Sciatic nerve (tissue), 2 donors: ENCODE results near the gene CYP17A1. TPM values are rescaled to one million over a fixed set of nuclear protein-coding genes. Genes with fewer than 3 reads are reported as not detected.

Experiments used
- ATAC-seq: fragments of 200-7000 bp; cut with Tn5 transposase; one replicate; pipeline ENCODE4 v1.9.1; 2020; ENCODE audit warnings: mild to moderate bottlenecking, moderate library complexity
- DNase-seq: peaks from one replicate; pipeline ENCODE4 v3.0.0-alpha.2; 2020; ENCODE audit warnings: low spot score
- intact Hi-C: fragments of 100-400 bp; cut with DNase I; formaldehyde crosslinking; loops from one replicate; pipeline ENCODE4 v1.14.2; 2022
- total RNA-seq: library from RNA; stranded (reverse); fragmentation: NEBNext Ultra II Directional; extraction: Animal tissue kit (Norgen Biotek cat#: 25700); gene quantifications from one replicate; pipeline ENCODE4 v1.2.1, GENCODE V29; 2021
- donor health status: DM: no; HTN: no; CAD: no.
- donor health status: DM: no; HTN: no; CAD: no.

CYP17A1 gene
- total RNA-seq, 1 donor from 2014 or later, result 0.18 TPM

DNA sequence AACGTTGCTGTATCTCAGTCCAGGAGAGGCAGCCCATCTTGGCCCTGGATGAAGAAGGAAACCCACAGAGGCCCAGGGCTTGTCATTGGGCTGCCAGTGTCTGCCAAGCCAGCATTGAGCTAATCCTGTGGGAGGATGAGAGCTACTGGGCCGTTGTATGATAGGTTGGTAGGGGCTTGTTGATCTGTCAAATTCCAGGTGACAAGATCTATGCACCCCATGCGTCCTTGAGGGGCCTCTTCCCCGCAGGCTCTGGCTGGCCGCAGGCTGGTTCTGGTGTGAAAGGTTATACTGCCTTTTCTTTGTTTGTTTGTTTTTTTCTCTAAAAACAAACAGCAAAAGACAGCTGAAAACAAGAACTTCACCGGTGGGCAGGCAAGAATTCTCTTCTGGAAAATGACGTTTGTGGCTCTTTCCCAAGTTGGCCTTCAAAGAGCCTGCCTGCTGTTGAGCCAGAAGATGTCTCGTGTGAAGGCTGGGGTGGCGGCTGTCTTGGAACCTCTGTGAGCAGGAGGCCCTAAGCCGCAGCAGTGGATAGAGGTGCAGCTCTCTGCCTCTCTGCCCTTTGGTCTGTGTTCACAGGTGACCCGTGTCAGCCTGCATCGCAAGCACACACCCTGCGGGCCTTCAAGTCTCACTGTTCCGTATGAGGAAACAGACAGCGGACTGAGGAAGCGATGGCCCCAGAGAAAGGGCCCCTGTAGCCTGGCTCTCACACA is 23.3 kb downstream of the CYP17A1 start:
- ATAC-seq (peak; percentile 30), DNase-seq (peak; percentile 77)
- intact Hi-C loops, result loop anchor here (10.0 kb wide), 1 partner anchor 59 kb away; no protein-coding TSS in a partner anchor

DNA sequence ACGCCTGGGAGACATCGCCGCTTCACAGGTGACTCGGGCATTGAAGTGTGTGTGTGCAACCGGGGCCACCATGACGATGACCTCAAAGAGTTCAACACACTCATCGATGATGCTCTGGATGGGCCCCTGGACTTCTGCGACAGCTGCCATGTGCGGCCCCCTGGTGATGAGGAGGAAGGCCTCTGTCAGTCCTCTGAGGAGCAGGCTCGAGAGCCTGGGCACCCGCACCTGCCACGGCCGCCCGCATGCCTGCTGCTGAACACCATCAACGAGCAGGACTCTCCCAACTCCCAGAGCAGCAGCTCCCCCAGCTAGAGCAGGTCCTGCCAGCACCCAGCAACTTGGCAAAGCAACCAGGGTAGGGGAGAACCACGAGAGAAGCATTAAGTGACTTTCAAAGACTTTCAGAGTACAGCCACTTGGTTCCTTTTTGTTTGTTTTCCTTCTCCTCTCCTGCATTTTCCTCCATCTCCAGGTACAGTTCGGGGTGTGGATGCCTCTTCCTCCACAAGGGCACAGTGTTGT is 24.1 kb downstream of the CYP17A1 start:
- ATAC-seq (no peak), DNase-seq (no peak)
- intact Hi-C loops, result loop anchor here (10.0 kb wide), 1 partner anchor 58 kb away; no protein-coding TSS in a partner anchor

DNA sequence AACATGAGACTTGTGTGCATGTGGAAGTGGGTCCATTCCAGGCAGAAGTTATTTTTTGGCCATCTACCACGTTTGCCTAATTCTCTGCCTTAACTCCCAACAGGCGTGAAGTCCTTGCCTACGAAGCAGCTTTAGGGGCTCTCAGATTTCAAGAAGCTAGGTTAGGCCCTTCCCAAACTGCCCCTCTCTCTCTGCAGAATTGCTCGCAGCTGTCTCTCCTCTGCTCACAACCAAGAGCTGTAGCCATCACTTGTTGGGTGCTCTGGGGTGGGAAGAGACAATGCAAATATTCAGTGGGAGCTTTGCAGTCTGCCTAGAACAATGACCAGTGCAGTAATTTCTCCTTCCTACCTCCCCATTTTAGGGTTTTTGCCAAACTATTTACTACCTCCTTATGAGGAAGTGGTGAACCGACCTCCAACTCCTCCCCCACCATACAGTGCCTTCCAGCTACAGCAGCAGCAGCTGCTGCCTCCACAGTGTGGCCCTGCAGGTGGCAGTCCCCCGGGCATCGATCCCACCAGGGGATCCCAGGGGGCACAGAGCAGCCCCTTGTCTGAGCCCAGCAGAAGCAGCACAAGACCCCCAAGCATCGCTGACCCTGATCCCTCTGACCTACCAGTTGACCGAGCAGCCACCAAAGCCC is 24.9 kb downstream of the CYP17A1 start:
- intact Hi-C loops, result loop anchor here (10.0 kb wide), 1 partner anchor 58 kb away; no protein-coding TSS in a partner anchor
- DNase-seq (no peak), ATAC-seq (no peak)

DNA sequence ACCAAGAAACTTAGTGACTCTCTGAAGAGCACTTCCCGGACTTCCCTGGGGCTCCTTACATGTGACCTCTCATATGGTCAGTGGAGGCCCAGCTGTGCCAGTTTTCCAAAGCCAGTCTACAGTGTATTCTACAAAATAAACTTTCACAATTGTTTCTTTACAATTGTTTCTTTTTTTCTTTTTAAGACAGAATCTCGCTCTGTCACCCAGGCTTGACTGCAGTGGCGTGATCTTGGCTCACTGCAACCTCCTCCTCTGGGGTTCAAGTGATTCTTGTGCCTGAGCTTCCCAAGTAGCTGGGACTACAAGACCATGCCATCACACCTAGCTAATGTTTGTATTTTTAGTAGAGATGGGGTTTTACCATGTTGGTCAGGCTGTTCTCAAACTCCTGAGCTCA is 25.9 kb downstream of the CYP17A1 start:
- intact Hi-C loops, result loop anchor here (10.0 kb wide), 1 partner anchor 57 kb away; no protein-coding TSS in a partner anchor
- no peak for ATAC-seq
- DNase-seq, result no peak

DNA sequence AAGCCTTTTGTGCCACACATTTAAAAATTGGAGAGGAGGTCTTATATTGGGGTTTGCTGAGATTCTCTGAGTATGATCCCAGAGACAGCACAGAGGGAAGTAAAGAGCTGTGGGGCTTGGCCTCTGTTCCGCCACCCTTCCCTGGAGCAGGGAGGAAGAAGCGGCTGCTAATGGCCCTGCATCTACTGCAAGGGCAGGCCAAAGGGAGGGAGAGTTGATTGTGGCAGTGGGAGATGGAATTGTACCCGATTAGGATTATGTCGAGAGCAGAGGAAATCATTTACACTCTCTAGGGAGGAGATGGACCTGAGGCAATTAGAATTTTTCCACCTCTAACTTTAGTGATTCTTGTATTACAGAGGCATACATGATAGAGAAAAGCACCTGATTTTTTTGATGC is 28.8 kb downstream of the CYP17A1 start:
- ATAC-seq, result no peak
- intact Hi-C loops, result no loop called here

DNA sequence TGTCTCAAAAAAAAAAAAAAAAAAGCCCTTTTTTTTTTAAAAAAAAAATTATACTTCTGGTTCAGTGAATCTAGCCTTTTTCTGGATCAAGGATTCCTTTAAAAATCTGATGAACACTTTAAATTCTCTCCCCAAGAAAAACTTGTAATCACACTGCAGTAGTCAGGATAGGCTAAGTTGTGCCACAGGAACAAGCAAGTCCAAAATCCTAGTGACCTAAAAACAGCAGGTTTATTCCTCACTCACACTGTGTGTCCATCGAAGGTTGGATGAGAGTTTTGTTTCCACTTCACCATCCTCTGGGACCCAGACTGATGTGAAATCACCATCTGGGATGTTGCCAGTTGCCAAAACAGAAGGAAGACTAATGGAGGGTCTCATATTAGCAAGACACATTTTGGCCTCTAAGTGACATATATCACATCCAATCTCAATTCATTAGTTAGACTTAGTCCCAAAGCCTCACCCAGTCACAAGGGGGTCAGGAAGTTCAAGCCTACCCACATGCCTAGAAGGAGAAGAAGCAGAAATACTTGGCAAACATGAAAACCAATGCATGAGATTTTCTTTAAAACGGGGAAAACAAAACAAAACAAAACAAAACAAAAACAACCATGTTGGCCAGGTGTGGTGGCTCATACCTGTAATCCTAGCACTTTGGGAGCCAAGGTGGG is 32.7 kb downstream of the CYP17A1 start:
- DNase-seq (no peak), ATAC-seq (no peak)
- intact Hi-C loops, result no loop called here

More for the DNA sequence above, 28.8 kb downstream of the CYP17A1 start:
- DNase-seq, result no peak

DNA sequence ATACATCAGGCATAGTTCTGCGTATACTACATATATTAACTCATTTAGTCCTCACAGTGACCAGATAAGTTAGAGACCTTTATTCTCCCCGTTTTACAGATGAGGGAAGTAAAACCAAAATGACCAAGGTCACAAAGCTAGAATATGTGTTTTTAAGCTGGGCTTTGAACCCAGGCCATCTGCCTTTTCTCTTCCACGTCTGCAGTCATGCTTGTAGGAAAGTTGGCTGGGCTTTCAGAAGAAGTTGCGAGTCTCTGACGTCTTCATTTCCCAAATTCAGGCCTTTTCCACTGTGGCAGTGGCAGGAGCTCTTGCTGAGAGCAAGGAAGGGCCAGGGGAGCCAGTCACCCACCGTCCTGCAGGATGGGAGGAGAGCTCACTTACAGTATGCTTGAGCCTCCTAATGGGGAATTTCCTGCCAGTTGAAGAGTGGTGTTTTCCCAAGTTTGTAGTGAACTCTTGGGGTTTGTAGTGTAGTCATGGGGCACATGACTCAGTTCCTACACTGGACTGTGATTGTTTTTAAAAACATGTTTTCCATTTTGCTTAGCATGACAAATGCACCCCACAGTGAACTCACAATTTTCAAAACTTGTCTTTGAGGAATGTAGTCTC is 34.2 kb downstream of the CYP17A1 start:
- intact Hi-C loops, result no loop called here
- peak; percentile 79 for ATAC-seq
- DNase-seq, result no peak

DNA sequence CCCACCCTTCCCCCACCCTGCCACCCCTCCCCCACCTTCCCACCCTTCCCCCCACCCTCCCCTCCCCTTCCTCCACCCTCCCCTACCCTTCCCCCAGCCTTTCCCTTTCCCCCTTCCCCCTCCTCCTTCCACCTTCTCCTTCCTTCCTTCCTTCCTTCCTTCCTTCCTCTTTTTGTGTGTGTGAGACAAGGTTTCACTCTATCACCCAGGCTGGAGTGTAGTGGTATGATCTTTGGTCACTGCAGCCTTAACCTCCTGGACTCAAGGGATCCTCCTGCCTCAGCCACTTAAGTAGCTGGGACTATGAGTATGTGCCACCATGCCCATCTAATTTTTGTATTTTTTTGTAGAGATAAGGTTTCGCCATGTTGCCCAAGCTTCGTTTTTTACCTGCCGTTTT is 35.2 kb downstream of the CYP17A1 start:
- no peak for DNase-seq
- intact Hi-C loops, result no loop called here

DNA sequence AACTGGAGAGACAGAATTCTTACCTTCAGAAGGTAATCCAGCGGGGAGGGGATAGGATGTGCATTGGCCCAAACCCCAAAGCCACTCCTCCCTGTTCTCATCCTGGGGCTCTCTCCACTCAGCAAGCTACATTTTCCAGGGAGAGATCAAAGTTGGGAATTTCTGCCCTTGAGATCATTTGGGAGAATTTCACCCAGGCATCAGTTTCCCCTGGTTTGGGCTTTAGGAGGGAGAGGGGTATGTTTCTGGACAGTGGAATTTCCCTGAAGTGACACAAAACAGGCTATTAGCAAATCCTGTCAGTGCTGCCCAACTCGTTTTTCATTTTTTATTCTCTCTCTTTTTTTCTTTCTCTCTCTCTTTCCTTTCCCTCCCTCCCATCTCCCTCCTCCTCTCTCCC is 35.7 kb downstream of the CYP17A1 start:
- ATAC-seq, result no peak
- intact Hi-C loops, result no loop called here

More for the DNA sequence above, 35.2 kb downstream of the CYP17A1 start:
- no peak for ATAC-seq

DNA sequence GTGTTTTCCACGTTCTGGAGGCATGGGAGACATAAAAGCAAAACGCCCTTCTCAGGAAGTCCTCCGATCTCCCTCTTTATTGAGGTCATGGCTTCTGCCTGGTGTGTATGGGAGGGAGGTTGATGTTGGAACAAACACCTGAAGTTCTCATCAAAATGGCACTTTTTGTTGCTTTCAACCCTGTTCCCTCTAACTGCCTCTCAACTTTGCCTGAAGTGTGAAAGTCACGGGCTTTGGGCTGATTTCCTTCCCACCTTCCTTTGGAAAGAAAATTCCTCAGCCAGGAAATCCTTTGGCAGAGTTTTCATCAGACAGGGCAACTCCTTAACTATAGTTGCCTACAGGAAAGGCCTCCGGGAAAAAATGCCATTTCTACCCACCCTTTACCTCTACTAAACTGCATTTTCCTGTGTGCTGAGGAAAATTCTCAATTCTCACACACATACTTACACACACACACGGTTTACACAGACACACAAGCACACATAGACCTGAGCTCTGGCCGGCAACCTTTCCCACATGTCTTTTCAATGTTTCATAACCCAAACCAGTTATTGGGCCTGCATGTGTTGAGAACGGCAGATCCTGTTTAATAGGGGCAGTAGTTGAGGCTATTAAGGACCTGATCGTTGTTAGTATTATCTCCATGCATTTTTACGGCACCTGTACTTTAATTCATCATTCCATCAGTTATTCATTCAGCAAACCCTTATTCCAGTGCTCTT is 36.4 kb downstream of the CYP17A1 start:
- DNase-seq (no peak), ATAC-seq (no peak)
- intact Hi-C loops, result no loop called here

More for the DNA sequence above, 35.7 kb downstream of the CYP17A1 start:
- DNase-seq, result no peak

DNA sequence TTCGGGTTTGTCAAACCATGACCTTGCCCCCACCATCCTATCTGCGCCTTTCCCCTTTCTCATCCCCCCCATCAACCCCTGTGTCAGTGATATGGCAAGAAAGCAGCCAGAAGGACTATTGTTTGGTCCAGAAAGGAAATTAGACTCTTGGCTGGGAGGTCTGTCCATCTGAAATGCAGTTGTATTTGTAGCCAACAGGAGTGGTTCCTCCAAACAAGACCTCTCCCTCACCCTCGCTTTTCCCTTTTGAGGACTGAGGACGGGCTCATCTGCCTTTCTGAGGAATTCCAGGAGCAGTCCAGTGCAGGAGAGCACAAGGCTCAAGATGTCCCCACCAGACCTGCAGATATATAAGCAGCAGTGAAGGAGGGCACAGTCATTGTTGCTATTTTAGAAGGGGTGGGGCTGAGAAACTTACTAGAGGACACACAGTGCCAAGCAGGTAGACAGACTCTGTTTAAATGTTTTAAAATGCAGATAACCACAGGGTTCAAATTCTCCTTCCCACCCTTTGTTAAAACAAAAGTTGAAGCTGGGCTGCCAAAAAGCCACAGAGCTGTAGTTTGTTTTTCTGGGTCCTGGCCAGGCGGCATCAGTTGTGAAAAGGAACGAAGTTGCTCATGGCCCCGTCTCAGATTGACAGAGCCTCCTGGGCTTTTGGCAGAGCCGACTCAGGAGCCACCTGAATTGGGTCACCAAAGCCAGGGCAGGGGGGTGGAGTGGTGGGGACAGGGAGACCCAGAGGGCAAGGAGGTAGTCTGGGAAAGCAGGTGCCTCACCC is 37.3 kb downstream of the CYP17A1 start:
- peak; percentile 74 for DNase-seq
- peak; percentile 1 for ATAC-seq
- intact Hi-C loops, result no loop called here

DNA sequence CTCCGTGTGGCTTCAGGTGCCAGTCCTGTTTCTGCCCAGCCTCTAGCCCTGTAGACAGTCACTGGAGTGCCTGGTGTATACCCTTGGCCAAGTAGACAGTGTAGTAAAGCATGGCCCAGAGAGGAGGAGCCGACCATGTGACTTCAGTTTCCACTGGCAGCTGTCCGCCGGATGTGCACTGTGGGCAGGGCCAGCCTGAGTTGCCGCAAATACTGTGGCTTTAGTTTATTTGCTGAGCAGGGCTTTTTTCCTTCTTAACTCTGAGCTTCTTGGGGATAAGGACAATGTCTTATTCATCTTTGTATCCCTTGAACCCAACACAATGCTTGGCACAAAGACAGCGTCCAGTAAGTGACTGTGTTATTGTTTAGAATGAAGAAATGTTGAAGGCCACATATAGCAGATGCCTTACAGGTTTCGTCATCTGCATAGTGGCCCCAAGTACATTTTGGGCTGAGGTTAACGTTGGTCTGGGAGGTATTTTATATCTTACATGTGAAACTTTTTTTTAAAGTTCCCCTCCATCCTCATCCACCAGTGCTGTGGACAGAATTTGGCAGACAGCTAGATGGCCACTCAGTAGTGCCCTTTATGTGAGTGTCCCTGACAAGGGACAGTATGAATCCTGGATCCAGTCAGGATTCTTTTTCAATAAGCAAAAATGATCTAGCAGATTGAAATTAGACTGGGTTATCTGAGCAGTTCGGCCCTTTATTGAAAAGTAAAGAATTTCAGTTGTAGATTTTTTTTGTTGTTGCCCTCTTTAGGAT is 40.6 kb downstream of the CYP17A1 start:
- intact Hi-C loops, result no loop called here
- DNase-seq (peak; percentile 94), ATAC-seq (peak; percentile 97)

DNA sequence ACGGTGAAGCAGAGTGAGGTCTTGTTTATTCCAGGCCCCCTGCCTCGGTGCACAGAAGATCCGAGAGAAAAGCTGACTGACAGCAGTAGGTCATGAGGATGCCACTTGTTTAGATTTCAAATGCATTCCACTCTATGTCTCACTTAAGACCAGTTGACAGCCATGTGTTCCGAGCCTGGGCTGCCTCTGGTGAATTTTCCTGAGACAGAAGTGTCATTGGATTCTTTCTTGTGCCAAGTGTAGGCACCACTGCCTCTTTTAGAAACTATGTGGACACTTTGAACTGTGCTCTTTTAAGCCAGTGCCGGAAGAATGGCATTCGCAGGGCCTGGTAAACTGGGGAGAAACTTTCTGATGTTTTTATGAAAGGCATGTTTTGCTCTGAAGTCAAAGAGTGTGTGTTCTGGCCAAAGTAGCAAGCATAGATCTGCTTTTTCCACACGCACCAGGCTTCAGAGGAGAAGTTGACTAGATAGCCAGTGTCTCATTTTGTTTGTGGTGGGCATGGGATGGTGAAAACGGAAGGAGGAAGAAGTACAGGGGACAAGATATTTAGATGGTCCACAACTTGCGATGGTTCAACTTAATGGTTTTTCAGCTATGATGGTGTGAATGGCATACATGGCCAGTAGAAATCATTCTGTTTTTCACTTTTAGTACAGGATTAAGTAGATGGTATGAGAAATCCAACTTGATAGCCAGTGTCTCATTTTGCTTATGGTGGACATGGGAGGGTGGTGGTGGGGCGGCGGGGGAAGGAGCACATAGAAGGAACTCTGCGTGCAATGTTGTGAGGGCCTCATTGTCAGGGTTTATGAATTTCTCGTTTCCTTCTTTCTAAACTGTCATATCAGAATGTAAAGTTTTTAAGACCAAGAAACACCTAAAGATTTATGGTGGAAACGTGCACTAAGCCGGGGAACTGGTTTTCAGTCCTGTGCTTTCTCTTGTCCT is 41.5 kb downstream of the CYP17A1 start:
- intact Hi-C loops, result no loop called here
- no peak for ATAC-seq
- DNase-seq, result no peak

DNA sequence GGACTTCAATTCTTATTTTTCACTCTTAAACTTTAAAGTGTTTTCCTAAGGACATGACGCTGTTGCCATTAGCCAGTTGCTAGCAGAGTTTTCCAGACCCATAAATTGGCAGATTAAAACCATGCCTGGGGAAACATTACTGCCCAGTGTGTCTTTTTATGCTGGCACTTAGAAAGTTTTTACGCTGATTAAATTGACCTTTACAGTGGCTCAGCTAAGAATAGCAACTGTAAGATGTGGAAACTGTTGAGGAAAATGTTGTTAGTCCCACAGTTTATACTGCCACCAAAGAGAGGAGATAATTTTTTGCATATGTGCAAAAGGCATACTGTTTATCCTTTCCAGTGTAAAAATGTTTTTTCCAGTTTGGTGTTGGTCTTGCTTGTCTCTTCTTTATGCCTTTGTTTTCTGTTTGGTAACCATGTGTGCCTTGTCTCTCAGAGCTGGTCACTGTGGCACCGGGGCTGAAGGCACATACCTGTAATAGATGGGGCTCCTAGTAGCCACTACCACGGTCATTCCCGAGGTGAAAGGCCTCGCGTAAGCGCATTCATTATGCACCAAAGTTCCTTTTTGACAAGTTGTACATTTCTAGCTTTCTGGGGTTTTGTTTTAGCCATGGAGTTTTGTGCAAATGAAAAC is 45.3 kb downstream of the CYP17A1 start:
- no peak for DNase-seq
- intact Hi-C loops, result no loop called here
- ATAC-seq, result no peak

DNA sequence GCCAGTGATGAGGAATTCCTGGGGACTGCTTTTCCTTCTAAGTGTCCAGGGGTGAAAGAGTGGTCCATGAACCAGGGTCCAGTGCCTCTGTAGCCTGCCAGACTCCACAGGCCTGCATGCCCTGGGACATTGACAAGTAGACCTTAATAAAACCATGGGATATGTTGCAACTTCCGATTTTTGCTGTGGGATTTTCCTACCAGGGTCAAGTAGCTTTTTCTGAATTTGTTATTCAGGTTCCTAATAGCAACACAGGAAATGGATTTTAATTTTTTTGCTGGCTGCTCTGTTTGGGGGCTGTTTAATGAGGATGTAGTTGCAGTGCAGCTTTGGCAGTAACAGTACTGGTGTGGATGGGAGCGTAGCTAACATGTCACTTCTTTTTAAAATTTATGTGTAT is 51.4 kb downstream of the CYP17A1 start:
- intact Hi-C loops, result no loop called here
- no peak for DNase-seq
- ATAC-seq, result peak; percentile 48

DNA sequence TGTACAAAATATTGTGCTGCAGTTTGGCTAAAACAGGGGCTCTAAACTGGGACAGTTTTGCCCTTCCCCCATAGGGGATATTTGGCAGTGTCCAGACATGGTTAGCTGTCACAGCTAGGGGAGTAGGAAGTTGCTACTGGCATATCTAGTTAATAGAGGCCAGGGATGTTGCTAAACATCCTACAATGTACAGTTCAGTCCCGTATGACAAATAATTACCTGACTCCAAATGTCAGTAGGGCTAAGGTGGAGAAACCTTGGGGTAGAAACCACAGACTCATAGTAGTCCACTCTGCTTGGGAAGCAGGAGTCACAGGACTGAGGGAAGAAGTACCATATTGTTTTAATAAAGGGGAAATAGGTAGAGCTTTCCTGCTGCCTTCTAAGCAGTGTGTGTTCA is 53.6 kb downstream of the CYP17A1 start:
- intact Hi-C loops, result no loop called here
- ATAC-seq, result peak; percentile 1
- no peak for DNase-seq
